NCI-H2107 (cell line): ENCODE data around the gene SUGP1.

Experiments
- DNase-seq: peaks from one replicate; lab custom pipeline; 2025; lab: John Stamatoyannopoulos, UW

SUGP1 gene

DNA sequence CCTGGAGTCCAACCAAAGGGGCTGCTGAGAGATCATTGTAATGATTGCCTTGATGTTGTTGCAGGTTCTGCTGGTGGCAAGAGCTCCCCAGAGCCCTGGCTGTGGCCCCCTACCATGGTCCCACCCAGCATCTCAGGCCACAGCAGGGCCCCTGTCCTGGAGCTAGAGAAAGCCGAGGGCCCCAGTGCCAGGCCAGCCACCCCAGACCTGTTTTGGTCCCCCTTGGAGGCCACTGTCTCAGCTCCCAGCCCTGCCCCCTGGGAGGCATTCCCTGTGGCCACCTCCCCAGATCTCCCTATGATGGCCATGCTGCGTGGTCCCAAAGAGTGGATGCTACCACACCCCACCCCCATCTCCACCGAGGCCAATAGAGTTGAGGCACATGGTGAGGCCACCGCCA is 93.1 kb downstream of the SUGP1 start:
- no peak for DNase-seq

DNA sequence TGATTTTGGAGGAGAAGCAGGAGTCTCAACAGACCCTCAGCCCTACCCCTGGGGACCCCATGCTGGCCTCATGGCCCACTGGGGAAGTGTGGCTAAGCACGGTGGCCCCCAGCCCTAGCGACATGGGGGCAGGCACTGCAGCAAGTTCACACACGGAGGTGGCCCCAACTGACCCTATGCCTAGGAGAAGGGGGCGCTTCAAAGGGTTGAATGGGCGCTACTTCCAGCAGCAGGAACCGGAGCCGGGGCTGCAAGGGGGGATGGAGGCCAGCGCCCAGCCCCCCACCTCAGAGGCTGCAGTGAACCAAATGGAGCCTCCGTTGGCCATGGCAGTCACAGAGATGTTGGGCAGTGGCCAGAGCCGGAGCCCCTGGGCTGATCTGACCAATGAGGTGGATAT is 93.6 kb downstream of the SUGP1 start:
- no peak for DNase-seq

DNA sequence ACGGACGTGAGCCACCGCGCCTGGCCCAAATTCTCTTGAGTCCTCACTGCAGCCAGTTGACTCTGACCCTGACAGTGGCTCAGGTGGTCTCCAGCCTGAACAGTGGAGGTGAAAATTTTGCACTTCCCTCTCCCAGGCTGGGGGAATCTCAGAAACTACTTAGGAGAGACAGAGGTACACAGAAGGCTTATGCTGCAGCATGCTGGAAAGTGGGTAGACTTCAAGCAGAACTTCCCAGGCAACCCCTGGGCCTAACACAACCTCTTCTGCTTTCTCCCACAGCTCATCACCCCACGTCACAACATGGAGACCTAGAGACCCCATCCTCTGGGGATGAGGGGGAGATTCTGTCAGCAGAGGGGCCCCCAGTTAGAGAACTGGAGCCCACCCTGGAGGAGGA is 94.1 kb downstream of the SUGP1 start:
- no peak for DNase-seq
